OCI-LY1 (cell line): ENCODE results near the gene LSM10.

ENCODE experiments used
- CTCF ChIP-seq: fragments of 200-600 bp; sonication (generic), shearing (Covaris generic); IDR thresholded peaks from 2 replicates; pipeline ENCODE4 v1.5.1; 2017; ENCODE audit warnings: mild to moderate bottlenecking, antibody characterized with exemption, low read length, moderate library complexity, mixed read lengths
- EZH2 ChIP-seq: fragments of 200-600 bp; sonication (generic), shearing (Covaris generic); IDR thresholded peaks from 2 replicates; pipeline ENCODE4 v1.8.0; 2017; ENCODE audit warnings: borderline replicate concordance, mixed run types, mild to moderate bottlenecking, antibody characterized with exemption, low read length, moderate library complexity, mixed read lengths

GRCh38 chr1:36382231-36382630 lies 15.5 kb downstream of the LSM10 start:
- TF ChIP-seq CTCF (no peak), EZH2 (no peak)
